A549 (cell line): ENCODE data around the gene TNFRSF13B.
"Not testable (repeated sequence)": the region's sequence is repeated elsewhere in the genome, so short reads cannot be mapped to it uniquely, and the experiment has no call there.

ENCODE experiments used
- POLR2A ChIP-seq: IDR thresholded peaks from 2 replicates; pipeline ENCODE4 v1.6.1; 2012; ENCODE audit warnings: mild to moderate bottlenecking, low read length
- TF ChIP-seq, protein P1 (sequence below): fragments of 150-350 bp; IDR thresholded peaks from 2 replicates; pipeline ENCODE4 v1.6.1; 2014; ENCODE audit warnings: low read depth, mild to moderate bottlenecking, low read length
- TF ChIP-seq, protein P2 (sequence below): fragments of >200 bp; sonication (Bioruptor Twin); formaldehyde crosslinking; IDR thresholded peaks from 3 replicates; pipeline ENCODE4 v1.5.1; 2016

DNA sequence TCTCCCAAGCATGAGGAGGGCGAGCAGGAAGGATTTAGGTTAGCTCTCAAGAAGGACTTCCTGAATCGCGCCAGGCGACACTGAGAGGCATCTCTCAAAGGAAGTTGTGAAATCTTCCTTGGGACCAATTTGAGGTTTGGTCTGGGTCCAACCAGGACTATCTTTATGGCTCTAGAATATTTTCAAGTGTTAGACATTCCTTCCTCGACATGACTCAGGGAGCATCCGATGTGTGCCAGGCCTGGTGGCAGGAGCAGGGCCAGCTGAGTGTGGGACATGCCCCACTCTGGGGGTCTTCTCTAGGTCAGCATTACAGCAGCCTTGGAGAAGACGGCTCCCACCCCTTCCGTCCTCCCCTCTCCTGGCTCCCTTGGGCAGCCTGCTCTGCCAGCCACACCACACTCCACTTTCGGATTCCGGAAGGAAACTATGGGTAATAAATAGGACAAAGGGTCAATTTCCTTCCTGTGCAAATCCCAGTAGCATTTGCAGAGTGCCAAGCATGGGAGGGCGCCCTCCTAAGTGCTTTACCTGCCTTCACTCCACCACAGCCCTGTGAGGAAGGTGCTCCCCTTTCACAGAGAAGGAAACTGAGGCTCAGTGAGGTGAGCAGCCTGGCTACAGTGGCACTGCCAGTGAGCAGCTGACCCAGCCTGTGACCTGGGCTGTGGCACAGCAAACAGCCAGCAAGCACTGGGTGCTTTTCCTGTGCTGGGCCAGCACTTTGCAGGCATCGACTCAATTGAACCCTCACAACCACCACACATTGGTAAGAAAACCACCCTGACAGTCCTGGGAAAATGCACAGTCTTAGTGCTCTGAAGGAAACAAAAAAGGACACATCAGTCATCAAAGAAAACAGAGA is 39.4 kb upstream of the TNFRSF13B start:
- TF ChIP-seq, protein P1, sequence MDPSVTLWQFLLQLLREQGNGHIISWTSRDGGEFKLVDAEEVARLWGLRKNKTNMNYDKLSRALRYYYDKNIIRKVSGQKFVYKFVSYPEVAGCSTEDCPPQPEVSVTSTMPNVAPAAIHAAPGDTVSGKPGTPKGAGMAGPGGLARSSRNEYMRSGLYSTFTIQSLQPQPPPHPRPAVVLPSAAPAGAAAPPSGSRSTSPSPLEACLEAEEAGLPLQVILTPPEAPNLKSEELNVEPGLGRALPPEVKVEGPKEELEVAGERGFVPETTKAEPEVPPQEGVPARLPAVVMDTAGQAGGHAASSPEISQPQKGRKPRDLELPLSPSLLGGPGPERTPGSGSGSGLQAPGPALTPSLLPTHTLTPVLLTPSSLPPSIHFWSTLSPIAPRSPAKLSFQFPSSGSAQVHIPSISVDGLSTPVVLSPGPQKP: not testable (repeated sequence)
- TF ChIP-seq, protein P2, sequence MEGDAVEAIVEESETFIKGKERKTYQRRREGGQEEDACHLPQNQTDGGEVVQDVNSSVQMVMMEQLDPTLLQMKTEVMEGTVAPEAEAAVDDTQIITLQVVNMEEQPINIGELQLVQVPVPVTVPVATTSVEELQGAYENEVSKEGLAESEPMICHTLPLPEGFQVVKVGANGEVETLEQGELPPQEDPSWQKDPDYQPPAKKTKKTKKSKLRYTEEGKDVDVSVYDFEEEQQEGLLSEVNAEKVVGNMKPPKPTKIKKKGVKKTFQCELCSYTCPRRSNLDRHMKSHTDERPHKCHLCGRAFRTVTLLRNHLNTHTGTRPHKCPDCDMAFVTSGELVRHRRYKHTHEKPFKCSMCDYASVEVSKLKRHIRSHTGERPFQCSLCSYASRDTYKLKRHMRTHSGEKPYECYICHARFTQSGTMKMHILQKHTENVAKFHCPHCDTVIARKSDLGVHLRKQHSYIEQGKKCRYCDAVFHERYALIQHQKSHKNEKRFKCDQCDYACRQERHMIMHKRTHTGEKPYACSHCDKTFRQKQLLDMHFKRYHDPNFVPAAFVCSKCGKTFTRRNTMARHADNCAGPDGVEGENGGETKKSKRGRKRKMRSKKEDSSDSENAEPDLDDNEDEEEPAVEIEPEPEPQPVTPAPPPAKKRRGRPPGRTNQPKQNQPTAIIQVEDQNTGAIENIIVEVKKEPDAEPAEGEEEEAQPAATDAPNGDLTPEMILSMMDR: not testable (repeated sequence)
- TF ChIP-seq POLR2A: not testable (repeated sequence)
